Liver (tissue), 9 donors: ENCODE measurements around the gene CYP2W1. TPM values are rescaled to one million over a fixed set of nuclear protein-coding genes. Genes with fewer than 3 reads are reported as not detected.

ENCODE experiments used
- DNase-seq: peaks from one replicate; pipeline ENCODE4 v3.0.0-alpha.2; 2017; ENCODE audit warnings: low spot score
- H3K27ac ChIP-seq, 2 donors: one replicate each; pipeline ENCODE4 v1.7.0; 2013; ENCODE audit warnings: inconsistent platforms in 2 of 2, low read length in 2 of 2, control low read depth in 1 of 2, low read depth in 1 of 2, mild to moderate bottlenecking in 1 of 2
- H3K27me3 ChIP-seq, 4 donors: one replicate each; pipeline versions ENCODE4 v1.6.1 to v1.7.0; 2013; ENCODE audit warnings: low read length in 3 of 4, inconsistent platforms in 1 of 4, mild to moderate bottlenecking in 1 of 4, moderate library complexity in 1 of 4; ENCODE audit not compliant: control insufficient read depth in 4 of 4, insufficient read depth in 4 of 4
- H3K36me3 ChIP-seq, 4 donors: one replicate each; pipeline versions ENCODE4 v1.6.1 to v1.7.0; 2013; ENCODE audit warnings: low read length in 3 of 4, mild to moderate bottlenecking in 3 of 4, low read depth in 1 of 4, moderate library complexity in 1 of 4; ENCODE audit not compliant: control insufficient read depth in 4 of 4, insufficient read depth in 3 of 4
- H3K4me1 ChIP-seq, 4 donors: one replicate each; pipeline versions ENCODE4 v1.6.1 to v1.7.0; 2013; ENCODE audit warnings: low read length in 3 of 4, mild to moderate bottlenecking in 3 of 4, moderate library complexity in 1 of 4; ENCODE audit not compliant: control insufficient read depth in 4 of 4, insufficient read depth in 4 of 4
- H3K4me3 ChIP-seq, 3 donors: one replicate each; pipeline versions ENCODE4 v1.6.1 to v1.7.0; 2013; ENCODE audit warnings: low read length in 3 of 3, control low read depth in 1 of 3, low read depth in 1 of 3, mild to moderate bottlenecking in 1 of 3
- H3K9ac ChIP-seq, 2 donors: one replicate each; pipeline ENCODE4 v1.7.0; 2013; ENCODE audit warnings: low read length in 2 of 2, mild to moderate bottlenecking in 2 of 2, moderate library complexity in 2 of 2, control low read depth in 1 of 2, low read depth in 1 of 2
- H3K9me3 ChIP-seq, 4 donors: one replicate each; pipeline versions ENCODE4 v1.6.1 to v1.7.0; 2013; ENCODE audit warnings: low read length in 3 of 4; ENCODE audit not compliant: control insufficient read depth in 4 of 4
- ATF3 ChIP-seq: IDR thresholded peaks from 2 replicates; pipeline ENCODE4 v1.6.1; 2016; ENCODE audit warnings: antibody characterized with exemption
- CTCF ChIP-seq: fragments of 150-350 bp; IDR thresholded peaks from 2 replicates; pipeline ENCODE4 v1.5.1; 2017; ENCODE audit warnings: improper control_type of control experiment, low read depth, low read length; ENCODE audit not compliant: missing input control
- EGR1 ChIP-seq, 2 donors: IDR thresholded peaks; 2 replicates each; pipeline ENCODE4 v1.6.1; 2016 to 2018; ENCODE audit warnings: antibody characterized with exemption in 2 of 2, low read depth in 2 of 2
- FOXA1 ChIP-seq: IDR thresholded peaks from 2 replicates; pipeline ENCODE4 v1.6.1; 2016; ENCODE audit warnings: antibody characterized with exemption
- FOXA2 ChIP-seq: IDR thresholded peaks from 2 replicates; pipeline ENCODE4 v1.6.1; 2016; ENCODE audit warnings: antibody characterized with exemption
- HNF4A ChIP-seq, 2 donors: conservative IDR thresholded peaks; 2 replicates each; pipeline ENCODE4 v1.6.1; 2016; ENCODE audit warnings: antibody characterized with exemption in 2 of 2, mild to moderate bottlenecking in 2 of 2
- HNF4G ChIP-seq: IDR thresholded peaks from 2 replicates; pipeline ENCODE4 v1.6.1; 2016; ENCODE audit warnings: antibody characterized with exemption
- JUND ChIP-seq, 2 donors: IDR thresholded peaks; 2 replicates each; pipeline ENCODE4 v1.6.1; 2016; ENCODE audit warnings: antibody characterized with exemption in 2 of 2
- NR2F2 ChIP-seq: IDR thresholded peaks from 2 replicates; pipeline ENCODE4 v1.6.1; 2016; ENCODE audit warnings: antibody characterized with exemption
- REST ChIP-seq: IDR thresholded peaks from 2 replicates; pipeline ENCODE4 v1.6.1; 2016; ENCODE audit warnings: antibody characterized with exemption, mild to moderate bottlenecking
- RXRA ChIP-seq, 2 donors: IDR thresholded peaks; 2 replicates each; pipeline ENCODE4 v1.6.1; 2017 to 2018; ENCODE audit warnings: antibody characterized with exemption in 2 of 2, mild to moderate bottlenecking in 1 of 2
- SP1 ChIP-seq: IDR thresholded peaks from 2 replicates; pipeline ENCODE4 v1.6.1; 2018; ENCODE audit warnings: antibody characterized with exemption, mild to moderate bottlenecking
- TAF1 ChIP-seq: conservative IDR thresholded peaks from 2 replicates; pipeline ENCODE4 v1.6.1; 2016; ENCODE audit warnings: antibody characterized with exemption, mild to moderate bottlenecking
- YY1 ChIP-seq: IDR thresholded peaks from 2 replicates; pipeline ENCODE4 v1.6.1; 2016; ENCODE audit warnings: antibody characterized with exemption, mild to moderate bottlenecking
- ZBTB33 ChIP-seq: IDR thresholded peaks from 2 replicates; pipeline ENCODE4 v1.6.1; 2016; ENCODE audit warnings: antibody characterized with exemption
- WGBS: extraction: QIAGEN DNeasy Blood & Tissue Kit; methylation state at CpG from one replicate; pipeline ENCODE4 v1.1.7; 2013; 5-methylcytosine and 5-hydroxymethylcytosine counted together
- polyA plus RNA-seq, 2 donors: library from polyadenylated mRNA; stranded (reverse) in 1 of 2; unstranded in 1 of 2; fragments of 200-250 nt in 1 of 2; fragments of >200 nt in 1 of 2; fragmentation: Nextera tagmentation in 1 of 2; extraction: Ambion mirVana in 1 of 2; gene quantifications; one replicate each; pipeline versions ENCODE4 v1.2.1 to v1.2.3, GENCODE V29; 2013 to 2015
- total RNA-seq, 2 donors: library from RNA; depleted of rRNA; stranded (reverse); fragments of >200 nt; gene quantifications; one replicate each; pipeline ENCODE4 v1.2.3, GENCODE V29; 2014
- donor health status: healthy.
- donor health status: healthy.
- donor health status: healthy.
- donor health status: healthy.
- donor health status: healthy.

CYP2W1 gene
- total and polyA plus RNA-seq, 4 donors: 0.28 TPM; not detected in 3

- Histone ChIP-seq H3K4me1 (no peaks in the 10 kb centered on the region), H3K4me3 (no peak overlapping the region), H3K36me3 (no peaks in the 10 kb centered on the region), H3K27ac (no peak overlapping the region), H3K27me3 (no peaks in the 10 kb centered on the region), H3K9ac (no peak overlapping the region), H3K9me3 (no peaks in the 10 kb centered on the region)
- no peak for DNase-seq
- TF ChIP-seq RXRA (IDR thresholded peaks at IDR 0.05) (no peak), ZBTB33 (no peak), HNF4G (no peak), NR2F2 (no peak), EGR1 (IDR thresholded peaks at IDR 0.05; ENCODE audit: low read depth in 2 of 2) (no peak), FOXA1 (no peak), SP1 (no peak), TAF1 (no peak), HNF4A (conservative IDR thresholded peaks at IDR 0.05) (no peak), FOXA2 (no peak), CTCF (no peak), YY1 (no peak)
- 97% methylated on average over 27 of the region's 27 CpGs for WGBS
These were observed 44.3 kb upstream of the CYP2W1 start for GRCh38 chr7:938546-939185.

GRCh38 chr7:939843-940242, 43.1 kb upstream of the CYP2W1 start:
- H3K4me3 ChIP-seq: no peak overlapping the region
- no peak for DNase-seq
- no peaks in the 10 kb centered on the region for H3K4me1 ChIP-seq
- no peaks in the 10 kb centered on the region for H3K27me3 ChIP-seq
- H3K27ac ChIP-seq: no peak overlapping the region
- TF ChIP-seq EGR1 (IDR thresholded peaks at IDR 0.05; ENCODE audit: low read depth in 2 of 2) (no peak), TAF1 (no peak), HNF4G (no peak), HNF4A (conservative IDR thresholded peaks at IDR 0.05) (no peak), REST (no peak), ATF3 (no peak), ZBTB33 (no peak), JUND (IDR thresholded peaks at IDR 0.05) (no peak)
- no peaks in the 10 kb centered on the region for H3K9me3 ChIP-seq
- WGBS: 86% methylated on average over 4 of the region's 4 CpGs
- no peaks in the 10 kb centered on the region for H3K36me3 ChIP-seq
- H3K9ac ChIP-seq: no peak overlapping the region
